ENCODE data around the gene GPATCH11.

Gene GPATCH11

DNA sequence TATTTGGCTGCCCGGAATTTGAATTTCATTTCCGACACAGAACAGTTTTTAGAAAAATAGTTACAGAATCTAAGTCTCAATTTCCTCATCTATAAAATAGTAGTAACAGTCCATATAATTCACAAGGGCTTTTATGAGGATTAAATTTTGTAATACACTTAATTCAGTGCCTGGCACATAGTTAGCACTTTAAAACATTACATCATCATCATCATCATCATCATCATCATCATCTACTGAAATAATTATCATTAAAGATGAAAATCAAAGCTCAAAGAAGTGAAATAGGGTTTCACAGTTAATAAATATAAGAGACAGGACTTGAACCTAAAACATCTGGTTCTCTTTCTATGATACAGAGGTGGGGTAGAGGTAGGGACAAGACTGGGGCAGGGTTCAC, 13.4 kb upstream of the GPATCH11 start:
- Histone ChIP-seq H3K4me1 (ENCODE audit: control insufficient read depth in 5 of 5, insufficient read depth in 5 of 5, low read length in 5 of 5) (no peaks in the 10 kb centered on the region), H3K27ac (ENCODE audit: low read depth, low read length) (no peak overlapping the region), H3K9ac (ENCODE audit: low read length in 5 of 5) (no peak overlapping the region), H3K9me3 (ENCODE audit: control insufficient read depth in 5 of 5, low read length in 5 of 5) (no peaks in the 10 kb centered on the region), H3K27me3 (ENCODE audit: control insufficient read depth in 5 of 5, insufficient read depth in 4 of 5, low read length in 5 of 5) (no peaks in the 10 kb centered on the region), H3K4me3 (ENCODE audit: low read depth in 1 of 5, low read length in 5 of 5) (no peak overlapping the region), H3K36me3 (ENCODE audit: control insufficient read depth in 5 of 5, insufficient read depth in 5 of 5, low read length in 5 of 5) (peaks cover 32 to 64% (median 44%) of the 10 kb centered on the region in 5 donors)

DNA sequence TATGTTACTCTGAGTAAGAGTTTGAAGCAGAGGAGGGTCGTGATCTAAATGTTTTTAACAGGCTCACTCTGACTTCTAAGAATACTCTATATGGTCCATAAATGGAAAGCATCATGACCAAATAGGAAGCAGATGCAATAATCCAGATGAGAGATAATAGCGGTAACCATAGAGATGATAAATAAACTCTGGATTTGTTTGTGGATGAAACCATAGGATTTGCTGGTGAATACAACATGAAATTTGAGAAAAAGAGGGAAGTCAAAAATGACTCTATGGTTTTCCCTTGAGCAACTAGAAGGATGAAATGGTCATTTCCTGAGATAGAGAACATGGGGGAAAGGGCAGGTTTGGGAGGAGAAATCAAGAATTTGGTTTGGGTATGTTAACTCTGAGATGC, 4.1 kb upstream of the GPATCH11 start:
- no peaks in the 10 kb centered on the region for H3K27me3 ChIP-seq (ENCODE audit: control insufficient read depth in 5 of 5, insufficient read depth in 4 of 5, low read length in 5 of 5)
- H3K27ac ChIP-seq (ENCODE audit: low read depth, low read length) = no peak overlapping the region
- H3K9ac ChIP-seq (ENCODE audit: low read length in 5 of 5) = no peak overlapping the region
- no peaks in the 10 kb centered on the region for H3K9me3 ChIP-seq (ENCODE audit: control insufficient read depth in 5 of 5, low read length in 5 of 5)
- peaks cover 0 to 43% (median 39%) of the 10 kb centered on the region in 5 donors for H3K4me1 ChIP-seq (ENCODE audit: control insufficient read depth in 5 of 5, insufficient read depth in 5 of 5, low read length in 5 of 5)
- no peak overlapping the region for H3K4me3 ChIP-seq (ENCODE audit: low read depth in 1 of 5, low read length in 5 of 5)
- H3K36me3 ChIP-seq (ENCODE audit: control insufficient read depth in 5 of 5, insufficient read depth in 5 of 5, low read length in 5 of 5) = peaks cover 14 to 38% (median 34%) of the 10 kb centered on the region in 5 donors

- H3K4me1 ChIP-seq (ENCODE audit: control insufficient read depth in 5 of 5, insufficient read depth in 5 of 5, low read length in 5 of 5) = peaks cover 0 to 47% (median 43%) of the 10 kb centered on the region in 5 donors
- H3K27me3 ChIP-seq (ENCODE audit: control insufficient read depth in 5 of 5, insufficient read depth in 4 of 5, low read length in 5 of 5) = no peaks in the 10 kb centered on the region
- peaks cover 12 to 34% (median 30%) of the 10 kb centered on the region in 5 donors for H3K36me3 ChIP-seq (ENCODE audit: control insufficient read depth in 5 of 5, insufficient read depth in 5 of 5, low read length in 5 of 5)
- no peak overlapping the region for H3K4me3 ChIP-seq (ENCODE audit: low read depth in 1 of 5, low read length in 5 of 5)
- H3K9ac ChIP-seq (ENCODE audit: low read length in 5 of 5) = no peak overlapping the region
- H3K9me3 ChIP-seq (ENCODE audit: control insufficient read depth in 5 of 5, low read length in 5 of 5) = no peaks in the 10 kb centered on the region
- H3K27ac ChIP-seq (ENCODE audit: low read depth, low read length) = no peak overlapping the region
Measured at GRCh38 chr2:37080689-37081088, 3.6 kb upstream of the GPATCH11 start.

DNA sequence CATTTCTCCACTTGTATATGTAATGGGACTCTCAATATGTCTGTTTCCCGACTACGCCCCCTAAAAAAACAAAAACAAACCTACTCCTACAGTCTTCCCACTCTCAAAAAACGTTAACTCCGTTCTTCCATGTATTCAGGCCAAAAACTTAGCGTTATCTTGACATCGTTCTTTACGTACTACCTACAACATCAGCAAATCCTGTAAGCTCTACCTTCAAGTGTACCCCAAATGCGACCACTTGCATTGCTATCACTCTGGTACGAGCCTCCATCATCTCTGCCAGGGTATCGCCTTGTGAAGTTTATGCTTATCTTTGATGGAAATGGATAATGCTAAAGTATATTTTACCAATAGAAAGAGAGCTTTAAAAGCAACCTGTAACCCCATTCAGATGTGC, 479 bp downstream of the GPATCH11 start:
- Histone ChIP-seq H3K9me3 (ENCODE audit: control insufficient read depth in 5 of 5, low read length in 5 of 5) (no peaks in the 10 kb centered on the region), H3K27me3 (ENCODE audit: control insufficient read depth in 5 of 5, insufficient read depth in 4 of 5, low read length in 5 of 5) (no peaks in the 10 kb centered on the region), H3K4me1 (ENCODE audit: control insufficient read depth in 5 of 5, insufficient read depth in 5 of 5, low read length in 5 of 5) (peaks cover 0 to 74% (median 64%) of the 10 kb centered on the region in 5 donors), H3K9ac (ENCODE audit: low read length in 5 of 5) (peak overlapping the region; percentile 70 to 96 (median 85)), H3K27ac (ENCODE audit: low read depth, low read length) (peak overlapping the region; percentile 74), H3K36me3 (ENCODE audit: control insufficient read depth in 5 of 5, insufficient read depth in 5 of 5, low read length in 5 of 5) (peaks cover 8 to 18% (median 15%) of the 10 kb centered on the region in 5 donors), H3K4me3 (ENCODE audit: low read depth in 1 of 5, low read length in 5 of 5) (peak overlapping the region; percentile 93 to 100 (median 99))

- peaks cover 0 to 69% (median 59%) of the 10 kb centered on the region in 5 donors for H3K4me1 ChIP-seq (ENCODE audit: control insufficient read depth in 5 of 5, insufficient read depth in 5 of 5, low read length in 5 of 5)
- peaks cover 17 to 27% (median 21%) of the 10 kb centered on the region in 5 donors for H3K36me3 ChIP-seq (ENCODE audit: control insufficient read depth in 5 of 5, insufficient read depth in 5 of 5, low read length in 5 of 5)
- H3K4me3 ChIP-seq (ENCODE audit: low read depth in 1 of 5, low read length in 5 of 5) = peak overlapping the region in 3 of 5 donors; percentile 12 to 100 (median 99)
- H3K9me3 ChIP-seq (ENCODE audit: control insufficient read depth in 5 of 5, low read length in 5 of 5) = no peaks in the 10 kb centered on the region
- H3K9ac ChIP-seq (ENCODE audit: low read length in 5 of 5) = peak overlapping the region in 2 of 5 donors; percentile 70 to 88
- H3K27me3 ChIP-seq (ENCODE audit: control insufficient read depth in 5 of 5, insufficient read depth in 4 of 5, low read length in 5 of 5) = no peaks in the 10 kb centered on the region
- H3K27ac ChIP-seq (ENCODE audit: low read depth, low read length) = peak overlapping the region; percentile 74
Measured at GRCh38 chr2:37085731-37086147, 1.4 kb downstream of the GPATCH11 start.

DNA sequence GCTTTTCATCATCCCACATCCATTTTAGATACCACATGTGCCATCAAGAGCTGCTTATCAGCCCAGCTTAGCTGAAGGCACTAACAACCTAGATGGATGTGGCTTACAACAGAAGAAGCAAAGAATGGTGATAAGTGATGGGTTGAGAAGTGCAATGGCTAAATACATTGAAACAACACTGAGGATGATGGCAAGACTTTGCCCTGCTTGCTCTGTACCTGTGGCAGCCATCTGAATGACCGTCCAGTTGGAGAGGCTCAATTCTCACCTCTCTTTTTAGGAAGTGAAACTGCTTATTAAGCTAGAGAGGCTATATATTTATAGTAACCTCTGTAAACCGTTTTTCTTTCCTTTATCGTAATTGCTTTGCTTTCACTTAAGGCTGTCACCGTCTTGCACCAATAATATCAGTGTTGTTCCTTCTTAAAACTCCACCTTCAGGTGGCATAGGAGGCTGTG, 5.7 kb downstream of the GPATCH11 start:
- H3K9ac ChIP-seq (ENCODE audit: low read length in 5 of 5) = no peak overlapping the region

DNA sequence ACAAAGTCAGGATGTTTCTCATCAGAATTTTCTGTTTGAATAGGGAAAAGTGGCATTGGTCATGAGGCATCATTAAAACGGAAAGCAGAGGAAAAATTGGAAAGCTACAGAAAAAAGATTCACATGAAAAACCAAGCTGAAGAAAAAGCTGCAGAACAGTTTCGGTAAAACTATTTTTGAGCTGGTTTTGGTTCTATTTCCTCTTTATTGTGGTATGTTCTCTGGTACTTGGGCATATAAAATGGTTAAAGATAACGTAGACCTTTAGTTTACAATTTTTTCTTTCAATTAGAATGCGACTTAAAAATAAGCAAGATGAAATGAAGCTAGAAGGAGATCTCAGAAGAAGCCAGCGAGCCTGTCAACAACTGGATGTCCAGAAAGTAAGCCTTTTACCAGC, 7.6 kb downstream of the GPATCH11 start:
- Histone ChIP-seq H3K27me3 (ENCODE audit: control insufficient read depth in 5 of 5, insufficient read depth in 4 of 5, low read length in 5 of 5) (no peaks in the 10 kb centered on the region), H3K9ac (ENCODE audit: low read length in 5 of 5) (no peak overlapping the region), H3K4me3 (ENCODE audit: low read depth in 1 of 5, low read length in 5 of 5) (no peak overlapping the region), H3K9me3 (ENCODE audit: control insufficient read depth in 5 of 5, low read length in 5 of 5) (no peaks in the 10 kb centered on the region), H3K4me1 (ENCODE audit: control insufficient read depth in 5 of 5, insufficient read depth in 5 of 5, low read length in 5 of 5) (peaks cover 0 to 28% (median 14%) of the 10 kb centered on the region in 5 donors), H3K27ac (ENCODE audit: low read depth, low read length) (no peak overlapping the region), H3K36me3 (ENCODE audit: control insufficient read depth in 5 of 5, insufficient read depth in 5 of 5, low read length in 5 of 5) (peaks cover 39 to 67% (median 47%) of the 10 kb centered on the region in 5 donors)

More for the DNA sequence above, 5.7 kb downstream of the GPATCH11 start:
- H3K9me3 ChIP-seq (ENCODE audit: control insufficient read depth in 5 of 5, low read length in 5 of 5) = no peaks in the 10 kb centered on the region
- H3K27ac ChIP-seq (ENCODE audit: low read depth, low read length) = no peak overlapping the region
- H3K4me1 ChIP-seq (ENCODE audit: control insufficient read depth in 5 of 5, insufficient read depth in 5 of 5, low read length in 5 of 5) = peaks cover 0 to 38% (median 30%) of the 10 kb centered on the region in 5 donors
- H3K36me3 ChIP-seq (ENCODE audit: control insufficient read depth in 5 of 5, insufficient read depth in 5 of 5, low read length in 5 of 5) = peaks cover 32 to 51% (median 41%) of the 10 kb centered on the region in 5 donors
- H3K4me3 ChIP-seq (ENCODE audit: low read depth in 1 of 5, low read length in 5 of 5) = no peak overlapping the region
- no peaks in the 10 kb centered on the region for H3K27me3 ChIP-seq (ENCODE audit: control insufficient read depth in 5 of 5, insufficient read depth in 4 of 5, low read length in 5 of 5)

DNA sequence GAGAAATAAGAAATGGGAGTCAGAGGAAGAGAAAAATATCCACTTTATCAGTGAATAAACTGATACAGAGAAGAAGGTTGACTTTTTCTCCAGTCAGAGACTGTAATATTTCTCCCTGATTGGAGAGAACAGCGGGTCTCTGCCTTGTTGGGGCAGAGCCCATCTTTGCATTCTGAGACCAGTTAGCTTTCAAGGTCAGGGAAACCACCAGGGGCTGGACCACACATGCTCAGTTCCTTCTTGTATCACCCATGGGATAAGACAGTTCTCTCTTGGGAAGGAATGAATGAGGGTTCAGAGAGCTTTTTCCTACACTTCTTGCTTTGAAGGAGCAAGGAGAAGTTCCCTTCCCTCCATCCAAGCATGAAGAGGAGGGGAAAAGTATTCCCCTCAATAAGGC, 12.2 kb downstream of the GPATCH11 start:
- Histone ChIP-seq H3K4me1 (ENCODE audit: control insufficient read depth in 5 of 5, insufficient read depth in 5 of 5, low read length in 5 of 5) (peaks cover 0 to 14% (median 0%) of the 10 kb centered on the region in 5 donors), H3K9me3 (ENCODE audit: control insufficient read depth in 5 of 5, low read length in 5 of 5) (no peaks in the 10 kb centered on the region), H3K9ac (ENCODE audit: low read length in 5 of 5) (peak overlapping the region in 1 of 5 donors; percentile 26), H3K36me3 (ENCODE audit: control insufficient read depth in 5 of 5, insufficient read depth in 5 of 5, low read length in 5 of 5) (peaks cover 45 to 81% (median 57%) of the 10 kb centered on the region in 5 donors), H3K4me3 (ENCODE audit: low read depth in 1 of 5, low read length in 5 of 5) (no peak overlapping the region), H3K27me3 (ENCODE audit: control insufficient read depth in 5 of 5, insufficient read depth in 4 of 5, low read length in 5 of 5) (no peaks in the 10 kb centered on the region), H3K27ac (ENCODE audit: low read depth, low read length) (peak overlapping the region; percentile 81)

- H3K4me3 ChIP-seq (ENCODE audit: low read depth in 1 of 5, low read length in 5 of 5) = no peak overlapping the region
- H3K9ac ChIP-seq (ENCODE audit: low read length in 5 of 5) = no peak overlapping the region
- H3K27ac ChIP-seq (ENCODE audit: low read depth, low read length) = peak overlapping the region; percentile 28
- peaks cover 0 to 14% (median 0%) of the 10 kb centered on the region in 5 donors for H3K4me1 ChIP-seq (ENCODE audit: control insufficient read depth in 5 of 5, insufficient read depth in 5 of 5, low read length in 5 of 5)
- peaks cover 45 to 79% (median 51%) of the 10 kb centered on the region in 5 donors for H3K36me3 ChIP-seq (ENCODE audit: control insufficient read depth in 5 of 5, insufficient read depth in 5 of 5, low read length in 5 of 5)
- H3K9me3 ChIP-seq (ENCODE audit: control insufficient read depth in 5 of 5, low read length in 5 of 5) = no peaks in the 10 kb centered on the region
- no peaks in the 10 kb centered on the region for H3K27me3 ChIP-seq (ENCODE audit: control insufficient read depth in 5 of 5, insufficient read depth in 4 of 5, low read length in 5 of 5)
Measured at GRCh38 chr2:37098416-37099118, 14.2 kb downstream of the GPATCH11 start.

- Histone ChIP-seq H3K4me1 (ENCODE audit: control insufficient read depth in 5 of 5, insufficient read depth in 5 of 5, low read length in 5 of 5) (peaks cover 0 to 14% (median 0%) of the 10 kb centered on the region in 5 donors), H3K9ac (ENCODE audit: low read length in 5 of 5) (no peak overlapping the region), H3K36me3 (ENCODE audit: control insufficient read depth in 5 of 5, insufficient read depth in 5 of 5, low read length in 5 of 5) (peaks cover 34 to 66% (median 46%) of the 10 kb centered on the region in 5 donors), H3K9me3 (ENCODE audit: control insufficient read depth in 5 of 5, low read length in 5 of 5) (no peaks in the 10 kb centered on the region), H3K27ac (ENCODE audit: low read depth, low read length) (no peak overlapping the region), H3K27me3 (ENCODE audit: control insufficient read depth in 5 of 5, insufficient read depth in 4 of 5, low read length in 5 of 5) (no peaks in the 10 kb centered on the region), H3K4me3 (ENCODE audit: low read depth in 1 of 5, low read length in 5 of 5) (no peak overlapping the region)
Measured at GRCh38 chr2:37100054-37100453, 15.7 kb downstream of the GPATCH11 start.
